Type B pancreatic cell (in vitro differentiated cells): ENCODE measurements around the gene FOSL2. TPM values are rescaled to one million over a fixed set of nuclear protein-coding genes. Genes with fewer than 3 reads are reported as not detected.

ENCODE experiments used
- DNase-seq: peaks from one replicate; pipeline ENCODE4 v3.0.0; 2021; ENCODE audit warnings: mixed read lengths; ENCODE audit not compliant: unreplicated experiment; ENCODE audit errors: extremely low spot score
- H3K27ac Mint-ChIP-seq: 2 replicates; pipeline ENCODE4 v1.8.0; 2021; ENCODE audit warnings: mild to moderate bottlenecking, mixed read lengths
- H3K27me3 Mint-ChIP-seq: 2 replicates; pipeline ENCODE4 v1.8.0; 2021; ENCODE audit warnings: mixed read lengths
- H3K36me3 Mint-ChIP-seq: 2 replicates; pipeline ENCODE4 v1.8.0; 2021; ENCODE audit warnings: mixed read lengths
- H3K4me1 Mint-ChIP-seq: one replicate; pipeline ENCODE4 v1.8.0; 2021; ENCODE audit warnings: mixed read lengths; ENCODE audit not compliant: unreplicated experiment
- H3K4me3 Mint-ChIP-seq: 2 replicates; pipeline ENCODE4 v1.8.0; 2021; ENCODE audit warnings: mild to moderate bottlenecking, mixed read lengths
- H3K9me3 Mint-ChIP-seq: 2 replicates; pipeline ENCODE4 v1.8.0; 2021; ENCODE audit warnings: mixed read lengths
- CTCF ChIP-seq: fragments of 200-600 bp; sonication (generic); conservative IDR thresholded peaks from 2 replicates; pipeline ENCODE4 v1.5.0; 2021; ENCODE audit warnings: antibody characterized with exemption, mild to moderate bottlenecking
- total RNA-seq: library from RNA; stranded (reverse); gene quantifications from 2 replicates; pipeline ENCODE4 v1.2.1, GENCODE V29; 2021; ENCODE audit warnings: low replicate concordance

The FOSL2 gene
- total RNA-seq, 1 donor from 2014 or later = 42.1 TPM

GRCh38 chr2:28427741-28428415 is 35.2 kb downstream of the FOSL2 start:
- TF ChIP-seq CTCF = no peak
- peaks cover 8% of the 10 kb centered on the region for H3K4me1 Mint-ChIP-seq
- no peak overlapping the region for H3K4me3 Mint-ChIP-seq
- peaks cover 2% of the 10 kb centered on the region for H3K9me3 Mint-ChIP-seq
- H3K36me3 Mint-ChIP-seq = peaks cover 2% of the 10 kb centered on the region
- H3K27me3 Mint-ChIP-seq = peaks cover 12% of the 10 kb centered on the region
- no peak overlapping the region for H3K27ac Mint-ChIP-seq
- no peak for DNase-seq

GRCh38 chr2:28428486-28428885 is 35.8 kb downstream of the FOSL2 start:
- no peak for TF ChIP-seq CTCF
- DNase-seq = no peak
- peaks cover 12% of the 10 kb centered on the region for H3K27me3 Mint-ChIP-seq
- peaks cover 3% of the 10 kb centered on the region for H3K36me3 Mint-ChIP-seq
- H3K9me3 Mint-ChIP-seq = peaks cover 4% of the 10 kb centered on the region
- no peak overlapping the region for H3K27ac Mint-ChIP-seq
- H3K4me3 Mint-ChIP-seq = no peak overlapping the region
- H3K4me1 Mint-ChIP-seq = peaks cover 8% of the 10 kb centered on the region

DNA sequence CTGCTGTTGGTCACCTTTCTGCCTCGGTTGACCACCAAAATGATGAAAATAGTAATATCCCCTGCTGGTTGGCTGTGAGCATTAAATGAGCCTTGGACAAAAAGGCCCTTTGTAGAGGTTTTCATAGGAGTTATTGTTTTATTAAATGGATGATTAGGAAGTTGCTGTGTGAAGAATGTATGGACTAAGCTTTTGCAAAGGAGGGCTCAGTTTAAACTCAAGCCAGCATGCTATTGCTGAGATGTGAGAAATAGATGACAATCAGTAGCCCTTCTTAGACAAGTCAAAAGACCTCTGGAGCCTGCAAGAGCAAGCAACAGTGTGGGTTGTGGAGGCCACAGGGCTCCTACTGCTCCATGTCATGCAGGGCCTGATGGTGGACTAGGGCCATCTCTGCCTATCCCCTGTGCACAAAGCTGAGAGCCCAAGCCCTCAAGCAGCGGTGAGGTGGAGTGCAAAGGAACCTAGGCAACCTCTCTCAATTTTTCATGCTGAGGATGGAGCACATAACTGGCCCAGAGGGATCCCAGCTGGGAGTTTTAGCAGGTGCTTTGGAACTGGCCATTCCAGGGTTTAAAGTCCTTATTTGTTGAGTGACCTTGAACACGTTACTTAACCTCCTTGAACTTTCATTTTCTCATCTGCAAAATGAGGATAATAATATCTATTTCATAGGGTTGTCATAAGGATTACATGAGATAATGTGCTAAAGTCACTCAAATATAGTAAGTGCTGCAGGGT is 37.1 kb downstream of the FOSL2 start:
- Mint-ChIP-seq H3K9me3 (peaks cover 4% of the 10 kb centered on the region), H3K27me3 (peaks cover 12% of the 10 kb centered on the region)

DNA sequence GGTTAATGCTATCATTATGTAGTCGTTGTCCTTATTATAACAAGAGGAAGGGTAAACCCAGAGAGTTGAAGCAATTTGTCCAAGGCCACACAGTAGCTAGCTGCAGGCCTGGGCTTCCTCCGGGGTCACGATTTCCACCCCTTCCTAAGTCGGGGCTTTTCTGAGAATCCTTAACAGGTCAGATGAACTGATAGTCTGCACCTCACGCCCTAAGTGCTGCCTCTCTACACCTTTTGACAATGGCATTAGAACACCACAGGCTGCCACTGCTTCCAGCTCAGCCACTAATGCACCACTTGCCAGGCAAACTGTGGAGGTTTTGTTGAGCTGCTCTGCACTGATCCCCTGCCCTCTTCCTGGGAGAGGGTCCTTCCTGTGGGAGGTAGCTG is 37.7 kb downstream of the FOSL2 start:
- Mint-ChIP-seq H3K27ac (no peak overlapping the region), H3K9me3 (peaks cover 4% of the 10 kb centered on the region), H3K4me1 (no peaks in the 10 kb centered on the region), H3K36me3 (peaks cover 3% of the 10 kb centered on the region), H3K4me3 (no peak overlapping the region), H3K27me3 (peaks cover 9% of the 10 kb centered on the region)
- no peak for TF ChIP-seq CTCF
- no peak for DNase-seq

More for the DNA sequence above, 37.1 kb downstream of the FOSL2 start:
- Mint-ChIP-seq H3K27ac (no peak overlapping the region), H3K4me1 (no peaks in the 10 kb centered on the region), H3K36me3 (peaks cover 3% of the 10 kb centered on the region), H3K4me3 (no peak overlapping the region)
- no peak for DNase-seq
- no peak for TF ChIP-seq CTCF

DNA sequence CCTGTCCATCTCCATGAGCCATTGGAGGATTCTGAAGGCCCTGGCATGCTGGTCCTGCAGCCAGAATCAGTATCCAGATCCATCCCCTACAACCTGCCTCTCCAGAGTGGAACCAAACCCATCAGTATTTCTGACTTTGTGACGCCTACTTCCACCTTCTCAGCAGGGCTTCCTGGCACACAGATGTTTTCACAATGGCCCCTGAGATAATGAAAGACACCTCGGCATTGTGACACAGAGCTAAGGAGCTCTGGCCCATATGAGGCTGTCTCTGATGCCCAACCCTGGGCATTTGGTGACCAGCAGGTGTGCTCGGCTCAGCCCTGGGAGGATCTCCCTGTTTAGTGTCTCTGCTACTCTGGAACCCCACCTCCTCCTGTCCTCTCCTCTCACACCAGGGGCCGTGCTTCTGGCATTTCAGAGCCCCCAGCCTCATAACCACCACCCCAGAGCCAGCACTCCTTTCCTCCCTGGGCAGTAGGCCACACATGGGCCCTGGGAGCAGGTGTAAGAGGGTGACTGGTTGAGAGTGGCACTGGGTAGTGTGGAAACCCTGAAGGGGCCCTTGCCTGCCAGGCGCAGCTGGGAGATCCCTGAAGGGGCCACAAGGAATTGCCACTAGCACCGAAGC is 38.2 kb downstream of the FOSL2 start:
- no peak for TF ChIP-seq CTCF
- Mint-ChIP-seq H3K27ac (no peak overlapping the region), H3K9me3 (peaks cover 4% of the 10 kb centered on the region), H3K4me1 (peaks cover 5% of the 10 kb centered on the region), H3K36me3 (peaks cover 3% of the 10 kb centered on the region), H3K4me3 (no peak overlapping the region), H3K27me3 (peaks cover 9% of the 10 kb centered on the region)
- DNase-seq = no peak
